ENCODE results near the gene LMTK3.

DNA sequence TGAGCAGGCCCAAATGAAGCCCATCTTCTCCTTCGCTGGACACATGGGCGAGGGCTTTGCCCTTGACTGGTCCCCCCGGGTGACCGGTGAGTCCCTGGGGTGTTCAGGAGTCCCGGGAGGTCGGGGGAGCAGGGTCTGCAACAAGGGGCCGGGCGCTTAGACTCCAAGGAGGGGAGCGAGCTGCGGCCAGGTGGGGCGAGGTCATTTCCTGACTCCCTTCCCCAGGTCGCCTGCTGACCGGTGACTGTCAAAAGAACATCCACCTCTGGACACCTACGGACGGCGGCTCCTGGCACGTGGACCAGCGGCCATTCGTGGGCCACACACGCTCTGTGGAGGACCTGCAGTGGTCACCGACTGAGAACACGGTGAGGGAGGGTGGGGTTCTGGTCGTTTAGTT, 61.2 kb downstream of the LMTK3 start:
- no peak for TF ChIP-seq CTCF (IDR thresholded peaks at IDR 0.05 in 8 of 11, conservative IDR thresholded peaks at IDR 0.05 in 3 of 11)
- no peak for TF ChIP-seq POLR2AphosphoS5 (IDR thresholded peaks at IDR 0.05)
- no peak for TF ChIP-seq POLR2A (IDR thresholded peaks at IDR 0.05)
